WTC11 (cell line): ENCODE data around the gene EPN2. TPM values are rescaled to one million over a fixed set of nuclear protein-coding genes. Genes with fewer than 3 reads are reported as not detected.

ENCODE experiments used
- ATAC-seq: fragments of 200-7000 bp; cut with Tn5 transposase; 2 replicates; pipeline ENCODE4 v1.10.0; 2021; ENCODE audit warnings: mild to moderate bottlenecking, moderate library complexity
- CTCF ChIA-PET: fragments of 300-600 bp; sonication (Branson Sonifier 250); formaldehyde crosslinking; loops from one replicate; lab custom pipeline; 2021; ENCODE audit warnings: antibody characterized with exemption; lab: Charles Lee
- POLR2A ChIA-PET: fragments of 350-600 bp; sonication (Branson Sonifier 250); formaldehyde crosslinking; loops from one replicate; lab custom pipeline; 2021; ENCODE audit warnings: antibody characterized with exemption; lab: Charles Lee
- DNase-seq: peaks from one replicate; pipeline ENCODE4 v3.0.0; 2021; ENCODE audit warnings: low spot score
- H3K27ac Mint-ChIP-seq: 2 replicates; pipeline ENCODE4 v1.8.0; 2021; ENCODE audit warnings: mixed read lengths
- H3K27me3 Mint-ChIP-seq: 2 replicates; pipeline ENCODE4 v1.8.0; 2021; ENCODE audit warnings: low read depth, mild to moderate bottlenecking, moderate library complexity, mixed read lengths
- H3K36me3 Mint-ChIP-seq: 2 replicates; pipeline ENCODE4 v1.8.0; 2021; ENCODE audit warnings: mixed read lengths
- H3K4me1 Mint-ChIP-seq: 2 replicates; pipeline ENCODE4 v1.8.0; 2022; ENCODE audit warnings: mixed read lengths
- H3K4me3 Mint-ChIP-seq: 2 replicates; pipeline ENCODE4 v1.8.0; 2021; ENCODE audit warnings: mild to moderate bottlenecking, moderate library complexity, mixed read lengths
- H3K9me3 Mint-ChIP-seq: 2 replicates; pipeline ENCODE4 v1.8.0; 2021; ENCODE audit warnings: mixed read lengths
- CREM ChIP-seq: sonication (generic); formaldehyde crosslinking; IDR thresholded peaks from 2 replicates; pipeline ENCODE4 v1.8.1; 2022; ENCODE audit warnings: mild to moderate bottlenecking, missing genetic modification reagents, moderate library complexity
- EMX1 ChIP-seq: fragments of 250-450 bp; sonication (Bioruptor Pico); IDR thresholded peaks from 2 replicates; pipeline ENCODE4 v1.8.0; 2021; ENCODE audit warnings: mild to moderate bottlenecking
- ESRRA ChIP-seq: sonication (generic); formaldehyde crosslinking; IDR thresholded peaks from 2 replicates; pipeline ENCODE4 v1.8.1; 2022; ENCODE audit warnings: mild to moderate bottlenecking, missing genetic modification reagents, borderline replicate concordance
- FOXP1 ChIP-seq: sonication (generic); formaldehyde crosslinking; IDR thresholded peaks from 2 replicates; pipeline ENCODE4 v1.8.0; 2022; ENCODE audit warnings: missing genetic modification reagents, mild to moderate bottlenecking, moderate library complexity, borderline replicate concordance
- GRHL2 ChIP-seq: fragments of 250-450 bp; sonication (Bioruptor Pico); IDR thresholded peaks from 2 replicates; pipeline ENCODE4 v1.8.0; 2022; ENCODE audit warnings: mild to moderate bottlenecking, moderate library complexity; ENCODE audit not compliant: insufficient replicate concordance, severe bottlenecking
- GTF2I ChIP-seq: fragments of 250-450 bp; sonication (Bioruptor Pico); conservative IDR thresholded peaks from 2 replicates; pipeline ENCODE4 v1.4.0; 2021; ENCODE audit warnings: mild to moderate bottlenecking
- JAZF1 ChIP-seq: fragments of 250-450 bp; sonication (Bioruptor Pico); IDR thresholded peaks from 2 replicates; pipeline ENCODE4 v1.9.0; 2021; ENCODE audit warnings: moderate library complexity, mild to moderate bottlenecking, inconsistent platforms
- MAX ChIP-seq: sonication (generic); formaldehyde crosslinking; IDR thresholded peaks from 2 replicates; pipeline ENCODE4 v1.8.0; 2022; ENCODE audit warnings: mild to moderate bottlenecking, missing genetic modification reagents
- NFE2L1 ChIP-seq: sonication (generic); formaldehyde crosslinking; IDR thresholded peaks from 2 replicates; pipeline ENCODE4 v1.8.1; 2023; ENCODE audit warnings: missing genetic modification reagents
- NR2C2 ChIP-seq: sonication (generic); formaldehyde crosslinking; IDR thresholded peaks from 2 replicates; pipeline ENCODE4 v1.8.0; 2022; ENCODE audit warnings: mild to moderate bottlenecking, missing genetic modification reagents
- OVOL2 ChIP-seq: fragments of 250-450 bp; sonication (Bioruptor Pico); IDR thresholded peaks from 2 replicates; pipeline ENCODE4 v1.9.0; 2021; ENCODE audit warnings: mild to moderate bottlenecking, borderline replicate concordance
- PRRX2 ChIP-seq: fragments of 250-450 bp; sonication (Bioruptor Pico); IDR thresholded peaks from 2 replicates; pipeline ENCODE4 v1.8.0; 2021; ENCODE audit warnings: mild to moderate bottlenecking
- SP1 ChIP-seq: sonication (generic); formaldehyde crosslinking; conservative IDR thresholded peaks from 2 replicates; pipeline ENCODE4 v1.8.1; 2022; ENCODE audit warnings: missing genetic modification reagents
- ZBTB21 ChIP-seq: sonication (generic); formaldehyde crosslinking; IDR thresholded peaks from 2 replicates; pipeline ENCODE4 v1.8.1; 2023; ENCODE audit warnings: mild to moderate bottlenecking, missing genetic modification reagents, borderline replicate concordance
- ZNF121 ChIP-seq: sonication (generic); formaldehyde crosslinking; IDR thresholded peaks from 2 replicates; pipeline ENCODE4 v1.8.0; 2023; ENCODE audit warnings: missing genetic modification reagents
- ZNF219 ChIP-seq: sonication (generic); formaldehyde crosslinking; IDR thresholded peaks from 2 replicates; pipeline ENCODE4 v1.8.0; 2023; ENCODE audit warnings: missing genetic modification reagents, mild to moderate bottlenecking, borderline replicate concordance
- ZNF232 ChIP-seq: sonication (generic); formaldehyde crosslinking; IDR thresholded peaks from 2 replicates; pipeline ENCODE4 v1.8.0; 2022; ENCODE audit warnings: mild to moderate bottlenecking, missing genetic modification reagents
- ZNF317 ChIP-seq: sonication (generic); formaldehyde crosslinking; IDR thresholded peaks from 2 replicates; pipeline ENCODE4 v1.8.1; 2023; ENCODE audit warnings: low read depth, mild to moderate bottlenecking, moderate library complexity, missing genetic modification reagents, borderline replicate concordance
- ZNF416 ChIP-seq: fragments of 250-450 bp; sonication (Bioruptor Pico); IDR thresholded peaks from 2 replicates; pipeline ENCODE4 v1.9.0; 2021; ENCODE audit warnings: mild to moderate bottlenecking, inconsistent platforms
- ZNF671 ChIP-seq: fragments of 250-450 bp; sonication (Bioruptor Pico); IDR thresholded peaks from 2 replicates; pipeline ENCODE4 v1.8.0; 2021; ENCODE audit warnings: mild to moderate bottlenecking
- total RNA-seq: library from RNA; stranded (reverse); gene quantifications from 3 replicates; pipeline ENCODE4 v1.2.3, GENCODE V29; 2021
- TF ChIP-seq, protein P1 (sequence below): sonication (generic); formaldehyde crosslinking; IDR thresholded peaks from 2 replicates; pipeline ENCODE4 v1.8.1; 2023; ENCODE audit warnings: mild to moderate bottlenecking, moderate library complexity, missing genetic modification reagents
- TF ChIP-seq, protein P2 (sequence below): sonication (generic); formaldehyde crosslinking; IDR thresholded peaks from 2 replicates; pipeline ENCODE4 v1.8.0; 2022; ENCODE audit warnings: mild to moderate bottlenecking, missing genetic modification reagents
- TF ChIP-seq, protein P3 (sequence below): sonication (generic); formaldehyde crosslinking; IDR thresholded peaks from 2 replicates; pipeline ENCODE4 v1.8.1; 2022; ENCODE audit warnings: mild to moderate bottlenecking, missing genetic modification reagents, moderate library complexity, borderline replicate concordance
- TF ChIP-seq, protein P4 (sequence below): sonication (generic); formaldehyde crosslinking; IDR thresholded peaks from 2 replicates; pipeline ENCODE4 v1.8.1; 2022; ENCODE audit warnings: mild to moderate bottlenecking, moderate library complexity, missing genetic modification reagents

Gene EPN2
- total RNA-seq, 1 experiment from 2014 or later: 48.8 TPM

DNA sequence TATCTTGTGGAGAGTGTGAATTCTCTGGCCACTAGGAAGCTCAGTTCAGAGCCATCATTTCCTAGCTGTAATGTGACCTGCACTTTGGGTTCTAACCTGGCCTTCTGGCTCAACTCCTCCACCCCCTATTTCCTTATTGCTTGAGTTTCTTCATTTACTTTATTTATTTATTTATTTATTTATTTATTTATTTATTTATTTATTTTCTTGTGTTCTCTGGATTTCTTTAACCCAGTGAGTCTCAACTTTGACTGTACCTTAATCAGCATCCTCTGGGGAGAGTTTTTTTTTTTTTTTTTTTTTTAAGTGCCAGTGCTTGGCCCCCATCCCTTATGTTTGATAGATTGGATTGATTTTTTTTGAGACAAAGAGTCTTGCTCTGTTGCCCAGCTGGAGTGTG lies 18.1 kb downstream of the EPN2 start:
- peak overlapping the region; percentile 0; the same call in 1 of the 2 replicates for H3K27ac Mint-ChIP-seq
- CTCF ChIA-PET: interaction anchor here (0.6 to 3.1 kb wide), 4 partner anchors 67 to 108 kb away, joined by 3 to 18 read pairs (median 6); partner anchors contain the start of gene B9D1
- no peak for ATAC-seq
- H3K36me3 Mint-ChIP-seq: peaks cover 16% of the 10 kb centered on the region
- H3K4me3 Mint-ChIP-seq: no peak overlapping the region
- no peaks in the 10 kb centered on the region for H3K27me3 Mint-ChIP-seq
- peaks cover 8% of the 10 kb centered on the region for H3K9me3 Mint-ChIP-seq
- no peak for DNase-seq
- H3K4me1 Mint-ChIP-seq: peaks cover 21% of the 10 kb centered on the region
- TF ChIP-seq, protein P1, sequence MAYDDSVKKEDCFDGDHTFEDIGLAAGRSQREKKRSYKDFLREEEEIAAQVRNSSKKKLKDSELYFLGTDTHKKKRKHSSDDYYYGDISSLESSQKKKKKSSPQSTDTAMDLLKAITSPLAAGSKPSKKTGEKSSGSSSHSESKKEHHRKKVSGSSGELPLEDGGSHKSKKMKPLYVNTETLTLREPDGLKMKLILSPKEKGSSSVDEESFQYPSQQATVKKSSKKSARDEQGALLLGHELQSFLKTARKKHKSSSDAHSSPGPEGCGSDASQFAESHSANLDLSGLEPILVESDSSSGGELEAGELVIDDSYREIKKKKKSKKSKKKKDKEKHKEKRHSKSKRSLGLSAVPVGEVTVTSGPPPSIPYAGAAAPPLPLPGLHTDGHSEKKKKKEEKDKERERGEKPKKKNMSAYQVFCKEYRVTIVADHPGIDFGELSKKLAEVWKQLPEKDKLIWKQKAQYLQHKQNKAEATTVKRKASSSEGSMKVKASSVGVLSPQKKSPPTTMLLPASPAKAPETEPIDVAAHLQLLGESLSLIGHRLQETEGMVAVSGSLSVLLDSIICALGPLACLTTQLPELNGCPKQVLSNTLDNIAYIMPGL (CRISPR knock-in tag): no peak
- TF ChIP-seq EMX1 (CRISPR knock-in tag) (no peak), FOXP1 (no peak), OVOL2 (CRISPR knock-in tag) (no peak)
- POLR2A ChIA-PET: no interaction called here

DNA sequence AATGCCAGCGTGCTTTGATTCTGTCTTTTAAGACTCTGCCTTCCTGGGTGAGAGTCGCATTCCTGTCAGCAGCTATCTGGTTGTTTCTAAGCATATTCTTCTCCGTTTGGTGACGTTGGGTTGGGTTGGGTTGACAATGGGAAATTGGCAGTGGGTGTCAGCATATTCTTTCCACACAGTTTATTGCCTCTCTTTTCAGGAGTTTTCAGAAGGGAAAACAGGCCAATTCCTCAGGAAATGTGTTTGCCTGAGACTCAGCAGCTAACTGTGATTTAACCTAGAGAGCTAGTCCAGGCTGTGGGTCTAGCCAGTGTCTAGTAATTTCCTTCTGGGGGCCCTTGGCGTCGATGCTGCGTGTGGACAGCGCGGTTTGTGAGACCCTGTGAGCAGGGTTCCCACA lies 21.2 kb downstream of the EPN2 start:
- ChIA-PET POLR2A (no interaction called here), CTCF (interaction anchor here (0.7 to 1.1 kb wide), 2 partner anchors 63 to 99 kb away, joined by 3 read pairs; no protein-coding TSS in a partner anchor)
- Mint-ChIP-seq H3K27me3 (no peaks in the 10 kb centered on the region), H3K36me3 (peaks cover 6% of the 10 kb centered on the region), H3K9me3 (no peaks in the 10 kb centered on the region; the same call in 1 of the 2 replicates), H3K4me3 (no peak overlapping the region), H3K4me1 (peaks cover 24% of the 10 kb centered on the region), H3K27ac (no peak overlapping the region)
- no peak for ATAC-seq
- DNase-seq: no peak
- TF ChIP-seq ESRRA (CRISPR knock-in tag): no peak
- no peak for TF ChIP-seq CREM (CRISPR knock-in tag)
- TF ChIP-seq ZNF232 (CRISPR knock-in tag): no peak
- TF ChIP-seq, protein P2, sequence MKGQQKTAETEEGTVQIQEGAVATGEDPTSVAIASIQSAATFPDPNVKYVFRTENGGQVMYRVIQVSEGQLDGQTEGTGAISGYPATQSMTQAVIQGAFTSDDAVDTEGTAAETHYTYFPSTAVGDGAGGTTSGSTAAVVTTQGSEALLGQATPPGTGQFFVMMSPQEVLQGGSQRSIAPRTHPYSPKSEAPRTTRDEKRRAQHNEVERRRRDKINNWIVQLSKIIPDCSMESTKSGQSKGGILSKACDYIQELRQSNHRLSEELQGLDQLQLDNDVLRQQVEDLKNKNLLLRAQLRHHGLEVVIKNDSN (CRISPR knock-in tag): no peak
- TF ChIP-seq ZNF121 (CRISPR knock-in tag): no peak
- TF ChIP-seq MAX (CRISPR knock-in tag): no peak
- no peak for TF ChIP-seq GTF2I (CRISPR knock-in tag)
- TF ChIP-seq ZBTB21 (CRISPR knock-in tag): no peak
- TF ChIP-seq PRRX2 (CRISPR knock-in tag): no peak

DNA sequence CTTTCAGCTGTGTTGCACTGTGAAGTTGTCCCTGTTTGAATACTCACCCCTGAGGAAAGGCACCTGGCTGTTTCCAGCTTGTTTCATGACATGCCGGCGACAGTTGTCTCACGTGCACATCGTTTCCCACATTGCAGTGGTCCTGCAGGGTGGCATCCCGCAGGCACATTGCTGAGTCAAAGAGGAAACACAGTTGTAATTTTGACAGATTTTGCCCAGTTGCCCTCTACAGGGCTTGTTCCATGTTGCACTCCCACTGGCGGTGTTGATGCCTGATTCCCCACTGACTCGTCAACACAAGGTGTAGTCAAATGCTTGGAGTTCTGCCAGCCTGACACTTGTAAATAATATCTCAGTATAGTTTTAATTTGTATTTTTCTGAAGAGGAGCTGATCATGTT lies 23.8 kb downstream of the EPN2 start:
- ChIA-PET POLR2A (no interaction called here), CTCF (interaction anchor here (1.4 kb wide), 1 partner anchor 13 kb away, joined by 3 read pairs; no protein-coding TSS in a partner anchor)
- DNase-seq: no peak
- TF ChIP-seq PRRX2 (CRISPR knock-in tag): no peak
- no peak for TF ChIP-seq ZNF219 (CRISPR knock-in tag)
- TF ChIP-seq ZNF416 (CRISPR knock-in tag): no peak
- no peak for TF ChIP-seq ZNF671
- no peak for TF ChIP-seq ESRRA (CRISPR knock-in tag)
- H3K36me3 Mint-ChIP-seq: 0 out of 2 replicates have a peak, but pooled peaks cover 2% of the 10 kb centered on the region
- H3K9me3 Mint-ChIP-seq: no peaks in the 10 kb centered on the region
- H3K4me3 Mint-ChIP-seq: no peak overlapping the region
- 0 out of 2 replicates have a peak overlapping the region, but pooled peaks have one; percentile 28 for H3K27ac Mint-ChIP-seq
- peak; percentile 18; the same call in 1 of the 2 replicates for ATAC-seq
- peaks cover 39% of the 10 kb centered on the region for H3K4me1 Mint-ChIP-seq
- H3K27me3 Mint-ChIP-seq: no peaks in the 10 kb centered on the region

DNA sequence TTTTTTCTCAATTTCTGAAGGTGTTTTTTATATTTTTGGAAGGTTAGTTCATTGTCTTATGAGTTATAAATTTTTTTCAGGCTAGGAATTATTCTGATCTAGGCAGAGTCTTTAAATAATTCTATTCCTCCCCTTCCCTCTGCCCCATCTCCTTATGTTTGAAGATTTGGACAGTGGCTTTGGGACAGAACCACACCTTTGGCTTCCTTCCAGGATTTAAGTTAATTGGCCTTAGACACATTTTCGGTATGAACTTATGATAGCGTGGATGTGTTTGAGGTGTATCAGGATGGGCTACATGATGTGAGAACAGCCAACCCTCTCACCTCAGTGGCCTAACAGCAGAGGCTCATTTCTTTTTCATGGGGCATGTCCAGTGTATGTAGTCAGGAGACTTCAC lies 24.3 kb downstream of the EPN2 start:
- DNase-seq (no peak), ATAC-seq (no peak)
- no peak overlapping the region for H3K27ac Mint-ChIP-seq
- 0 out of 2 replicates have a peak, but pooled peaks cover 2% of the 10 kb centered on the region for H3K36me3 Mint-ChIP-seq
- H3K4me3 Mint-ChIP-seq: no peak overlapping the region
- no peaks in the 10 kb centered on the region for H3K27me3 Mint-ChIP-seq
- H3K4me1 Mint-ChIP-seq: peaks cover 38% of the 10 kb centered on the region
- ChIA-PET POLR2A (no interaction called here), CTCF (interaction anchor here (0.6 to 1.4 kb wide), 2 partner anchors 14 to 39 kb away, joined by 3 read pairs; no protein-coding TSS in a partner anchor)
- H3K9me3 Mint-ChIP-seq: no peaks in the 10 kb centered on the region
- TF ChIP-seq NFE2L1 (CRISPR knock-in tag) (no peak), ZNF317 (CRISPR knock-in tag) (no peak), SP1 (no peak), ZNF219 (CRISPR knock-in tag) (no peak), NR2C2 (CRISPR knock-in tag) (no peak), GRHL2 (no peak), JAZF1 (CRISPR knock-in tag) (no peak)
- TF ChIP-seq, protein P3, sequence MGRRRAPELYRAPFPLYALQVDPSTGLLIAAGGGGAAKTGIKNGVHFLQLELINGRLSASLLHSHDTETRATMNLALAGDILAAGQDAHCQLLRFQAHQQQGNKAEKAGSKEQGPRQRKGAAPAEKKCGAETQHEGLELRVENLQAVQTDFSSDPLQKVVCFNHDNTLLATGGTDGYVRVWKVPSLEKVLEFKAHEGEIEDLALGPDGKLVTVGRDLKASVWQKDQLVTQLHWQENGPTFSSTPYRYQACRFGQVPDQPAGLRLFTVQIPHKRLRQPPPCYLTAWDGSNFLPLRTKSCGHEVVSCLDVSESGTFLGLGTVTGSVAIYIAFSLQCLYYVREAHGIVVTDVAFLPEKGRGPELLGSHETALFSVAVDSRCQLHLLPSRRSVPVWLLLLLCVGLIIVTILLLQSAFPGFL (CRISPR knock-in tag): no peak
- TF ChIP-seq, protein P4, sequence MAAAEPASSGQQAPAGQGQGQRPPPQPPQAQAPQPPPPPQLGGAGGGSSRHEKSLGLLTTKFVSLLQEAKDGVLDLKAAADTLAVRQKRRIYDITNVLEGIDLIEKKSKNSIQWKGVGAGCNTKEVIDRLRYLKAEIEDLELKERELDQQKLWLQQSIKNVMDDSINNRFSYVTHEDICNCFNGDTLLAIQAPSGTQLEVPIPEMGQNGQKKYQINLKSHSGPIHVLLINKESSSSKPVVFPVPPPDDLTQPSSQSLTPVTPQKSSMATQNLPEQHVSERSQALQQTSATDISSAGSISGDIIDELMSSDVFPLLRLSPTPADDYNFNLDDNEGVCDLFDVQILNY (CRISPR knock-in tag): no peak
- TF ChIP-seq, protein P1 (CRISPR knock-in tag): no peak
